ENCODE data around the gene CNPY3.
"Not testable (repeated sequence)": the region's sequence is repeated elsewhere in the genome, so short reads cannot be mapped to it uniquely, and the experiment has no call there.

Gene CNPY3

GRCh38 chr6:42916288-42916687 is 13.0 kb upstream of the CNPY3 start:
- DNase-seq: no peak

- no peak for DNase-seq
These were observed 7.5 kb upstream of the CNPY3 start for GRCh38 chr6:42921801-42922200.

- no peak for DNase-seq
These were observed 5.6 kb upstream of the CNPY3 start for GRCh38 chr6:42923666-42924065.

- no peak for DNase-seq
These were observed 3.9 kb upstream of the CNPY3 start for GRCh38 chr6:42925248-42925857.

- no peak for DNase-seq
These were observed 611 bp downstream of the CNPY3 start for GRCh38 chr6:42929821-42930360.

- DNase-seq: no peak
These were observed 3.1 kb downstream of the CNPY3 start for GRCh38 chr6:42932412-42932811.

GRCh38 chr6:42933205-42933604 is 3.9 kb downstream of the CNPY3 start:
- DNase-seq: no peak

- no peak for DNase-seq
These were observed 6.0 kb downstream of the CNPY3 start for GRCh38 chr6:42935322-42935721.

- no peak for DNase-seq
These were observed 7.1 kb downstream of the CNPY3 start for GRCh38 chr6:42936398-42936797.

- no peak for DNase-seq
These were observed 8.5 kb downstream of the CNPY3 start for GRCh38 chr6:42937548-42938427.

- DNase-seq: no peak
These were observed 9.1 kb downstream of the CNPY3 start for GRCh38 chr6:42938428-42938796.

- DNase-seq: no peak
These were observed 9.9 kb downstream of the CNPY3 start for GRCh38 chr6:42938987-42939809.

- DNase-seq: no peak
These were observed 10.5 kb downstream of the CNPY3 start for GRCh38 chr6:42939810-42940167.

- DNase-seq: no peak
These were observed 11.3 kb downstream of the CNPY3 start for GRCh38 chr6:42940493-42941045.

- DNase-seq: not testable (repeated sequence)
These were observed 12.1 kb downstream of the CNPY3 start for GRCh38 chr6:42941356-42941755.

GRCh38 chr6:42942444-42942843 is 13.2 kb downstream of the CNPY3 start:
- DNase-seq: no peak

- no peak for DNase-seq
These were observed 18.7 kb downstream of the CNPY3 start for GRCh38 chr6:42947950-42948349.

GRCh38 chr6:42952389-42952788 is 23.1 kb downstream of the CNPY3 start:
- DNase-seq: no peak

- DNase-seq: not testable (repeated sequence)
These were observed 25.1 kb downstream of the CNPY3 start for GRCh38 chr6:42954405-42954804.

GRCh38 chr6:42958125-42958524 is 28.8 kb downstream of the CNPY3 start:
- DNase-seq: no peak

GRCh38 chr6:42959917-42960242 is 30.6 kb downstream of the CNPY3 start:
- no peak for DNase-seq

GRCh38 chr6:42960243-42961019 is 31.2 kb downstream of the CNPY3 start, which contains the start of gene GNMT:
Gene GNMT (plus strand): TSS chr6:42960754. CDS start chr6:42960768, 14 bp downstream.
- DNase-seq: no peak
